HG03135 (cell line): Measurements from ENCODE around the gene TBCEL.
"Not testable (repeated sequence)": the region's sequence is repeated elsewhere in the genome, so short reads cannot be mapped to it uniquely, and the experiment has no call there.

ENCODE experiments used
- ATAC-seq: cut with Tn5 transposase; IDR thresholded peaks from one replicate; pipeline ENCODE4 v1.9.1; 2021; ENCODE audit warnings: mild to moderate bottlenecking, moderate library complexity; ENCODE audit not compliant: unreplicated experiment

Gene TBCEL

GRCh38 chr11:121023848-121024751, at the start of gene TBCEL:
Gene TBCEL, plus strand, starts transcription at chr11:121024102. Its CDS starts 21,589 bp downstream, at chr11:121045691.
- peak; percentile 89 for ATAC-seq

- no peak for ATAC-seq
Observed at GRCh38 chr11:120974466-120974865, 49.4 kb upstream of the TBCEL start.

GRCh38 chr11:120974965-120975364, 48.9 kb upstream of the TBCEL start:
- no peak for ATAC-seq

GRCh38 chr11:120977266-120978137, 46.4 kb upstream of the TBCEL start:
- no peak for ATAC-seq

GRCh38 chr11:120978701-120979100, 45.2 kb upstream of the TBCEL start:
- no peak for ATAC-seq

GRCh38 chr11:120985718-120986569, 38.0 kb upstream of the TBCEL start:
- peak; percentile 55 for ATAC-seq

- ATAC-seq, result no peak
Observed at GRCh38 chr11:120988603-120989002, 35.3 kb upstream of the TBCEL start.

- no peak for ATAC-seq
Observed at GRCh38 chr11:120991830-120992686, 31.8 kb upstream of the TBCEL start.

- no peak for ATAC-seq
Observed at GRCh38 chr11:120994091-120994859, 29.6 kb upstream of the TBCEL start.

GRCh38 chr11:120995184-120995583, 28.7 kb upstream of the TBCEL start:
- no peak for ATAC-seq

- ATAC-seq, result no peak
Observed at GRCh38 chr11:120996973-120997372, 26.9 kb upstream of the TBCEL start.

- no peak for ATAC-seq
Observed at GRCh38 chr11:120998581-120998980, 25.3 kb upstream of the TBCEL start.

- no peak for ATAC-seq
Observed at GRCh38 chr11:121004206-121004840, 19.6 kb upstream of the TBCEL start.

- ATAC-seq, result no peak
Observed at GRCh38 chr11:121006922-121007321, 17.0 kb upstream of the TBCEL start.

- no peak for ATAC-seq
Observed at GRCh38 chr11:121008551-121008950, 15.4 kb upstream of the TBCEL start.

GRCh38 chr11:121012091-121012490, 11.8 kb upstream of the TBCEL start:
- no peak for ATAC-seq

GRCh38 chr11:121018746-121019145, 5.2 kb upstream of the TBCEL start:
- no peak for ATAC-seq

- ATAC-seq, result not testable (repeated sequence)
Observed at GRCh38 chr11:121021718-121022117, 2.2 kb upstream of the TBCEL start.

GRCh38 chr11:121024989-121025388, 1.1 kb downstream of the TBCEL start:
- no peak for ATAC-seq
